ENCODE results near the gene EIF4EBP2. TPM values are rescaled to one million over a fixed set of nuclear protein-coding genes. Genes with fewer than 3 reads are reported as not detected.

Gene EIF4EBP2, protein sequence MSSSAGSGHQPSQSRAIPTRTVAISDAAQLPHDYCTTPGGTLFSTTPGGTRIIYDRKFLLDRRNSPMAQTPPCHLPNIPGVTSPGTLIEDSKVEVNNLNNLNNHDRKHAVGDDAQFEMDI
- total RNA-seq (2021; fragmentation: NEBNext Ultra II Directional; extraction: Animal tissue kit (Norgen Biotek cat#: 25700)), result 10 to 100 TPM; 32.7 to 51.0 (median 40.3) TPM
- long read RNA-seq, full-length matches to known transcripts, result 19 of 62 reads
- long read RNA-seq, partial matches to known transcripts, result 6 of 62 reads
- long read RNA-seq, other reads (novel, unspliced or antisense), result 37 of 62 reads

DNA sequence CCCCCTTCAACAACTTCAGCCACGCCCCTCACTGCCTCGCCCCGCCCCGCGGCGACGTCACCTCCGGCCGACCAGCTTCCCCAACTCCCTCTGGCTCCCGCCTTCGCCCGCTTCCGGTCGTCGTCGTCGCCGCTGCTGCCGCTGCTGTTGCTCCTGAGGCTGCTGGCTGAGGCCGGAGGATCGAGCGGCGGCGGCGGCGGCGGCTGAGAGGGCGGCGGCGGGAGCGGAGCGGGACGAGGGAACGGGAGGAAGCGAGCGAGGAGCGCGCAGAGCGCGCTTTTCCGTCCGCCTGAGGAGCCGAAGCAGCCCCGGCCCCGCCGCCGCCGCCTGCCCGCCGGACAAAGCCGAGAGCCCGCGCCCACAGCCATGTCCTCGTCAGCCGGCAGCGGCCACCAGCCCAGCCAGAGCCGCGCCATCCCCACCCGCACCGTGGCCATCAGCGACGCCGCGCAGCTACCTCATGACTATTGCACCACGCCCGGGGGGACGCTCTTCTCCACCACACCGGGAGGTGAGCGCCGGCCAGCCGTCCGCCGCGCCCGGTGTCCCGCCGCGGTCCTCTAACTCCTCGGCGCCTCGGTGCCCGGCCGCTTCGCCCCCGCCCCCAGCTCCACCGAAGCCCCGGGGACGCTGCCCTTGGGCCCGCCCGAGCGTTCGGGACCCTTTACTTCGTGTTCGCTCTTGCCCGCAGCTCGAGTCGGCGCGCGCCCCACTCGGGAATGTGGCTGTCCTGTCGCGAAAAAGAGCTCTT is at the start of gene EIF4EBP2:
Gene EIF4EBP2, plus strand, starts transcription at position 110 of the 751 bp plus-strand sequence. Its CDS starts 257 bp downstream, at position 367.
- Mint-ChIP-seq H3K36me3 (ENCODE audit: low read depth) (peaks cover 4% of the 10 kb centered on the region; the same call in 1 of the 2 replicates), H3K4me1 (ENCODE audit: low read depth) (peaks cover 32% of the 10 kb centered on the region), H3K27me3 (ENCODE audit: insufficient read depth) (peaks cover 2% of the 10 kb centered on the region), H3K9me3 (no peaks in the 10 kb centered on the region), H3K4me3 (peak within 1 kb of the TSS; percentile 92), H3K27ac (peak within 1 kb of the TSS; percentile 93)
- peak; percentile 90 for DNase-seq
- TF ChIP-seq, protein P1, sequence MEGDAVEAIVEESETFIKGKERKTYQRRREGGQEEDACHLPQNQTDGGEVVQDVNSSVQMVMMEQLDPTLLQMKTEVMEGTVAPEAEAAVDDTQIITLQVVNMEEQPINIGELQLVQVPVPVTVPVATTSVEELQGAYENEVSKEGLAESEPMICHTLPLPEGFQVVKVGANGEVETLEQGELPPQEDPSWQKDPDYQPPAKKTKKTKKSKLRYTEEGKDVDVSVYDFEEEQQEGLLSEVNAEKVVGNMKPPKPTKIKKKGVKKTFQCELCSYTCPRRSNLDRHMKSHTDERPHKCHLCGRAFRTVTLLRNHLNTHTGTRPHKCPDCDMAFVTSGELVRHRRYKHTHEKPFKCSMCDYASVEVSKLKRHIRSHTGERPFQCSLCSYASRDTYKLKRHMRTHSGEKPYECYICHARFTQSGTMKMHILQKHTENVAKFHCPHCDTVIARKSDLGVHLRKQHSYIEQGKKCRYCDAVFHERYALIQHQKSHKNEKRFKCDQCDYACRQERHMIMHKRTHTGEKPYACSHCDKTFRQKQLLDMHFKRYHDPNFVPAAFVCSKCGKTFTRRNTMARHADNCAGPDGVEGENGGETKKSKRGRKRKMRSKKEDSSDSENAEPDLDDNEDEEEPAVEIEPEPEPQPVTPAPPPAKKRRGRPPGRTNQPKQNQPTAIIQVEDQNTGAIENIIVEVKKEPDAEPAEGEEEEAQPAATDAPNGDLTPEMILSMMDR (IDR thresholded peaks at IDR 0.05), result no peak; the same call in 1 of the 2 replicates

DNA sequence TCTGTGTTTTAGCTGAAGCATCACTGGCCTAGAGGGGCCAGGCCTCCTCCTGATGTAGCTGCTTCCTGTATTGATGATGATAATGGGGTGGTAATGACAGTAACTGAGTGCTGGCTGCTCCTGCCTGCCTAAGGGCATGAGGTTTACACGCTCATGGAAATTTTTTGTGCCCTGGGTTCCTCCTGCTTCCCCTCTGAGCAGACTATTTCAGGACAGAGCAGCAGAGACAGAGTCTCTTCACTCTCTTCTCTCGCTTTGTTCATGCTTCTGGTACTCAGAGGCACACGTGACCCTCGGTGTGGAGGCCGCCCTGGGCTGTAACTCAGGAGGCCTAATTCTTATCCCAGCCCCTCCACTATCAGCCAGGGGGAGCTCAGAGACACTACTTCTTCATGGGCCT is 49.4 kb upstream of the EIF4EBP2 start:
- TF ChIP-seq, protein P1 (IDR thresholded peaks at IDR 0.05), result no peak
- H3K4me1 Mint-ChIP-seq (ENCODE audit: low read depth), result peaks cover 7% of the 10 kb centered on the region; the same call in 1 of the 2 replicates
- H3K27me3 Mint-ChIP-seq (ENCODE audit: insufficient read depth), result peaks cover 39% of the 10 kb centered on the region
- H3K9me3 Mint-ChIP-seq, result no peaks in the 10 kb centered on the region
- H3K4me3 Mint-ChIP-seq, result no peak overlapping the region
- H3K27ac Mint-ChIP-seq, result no peak overlapping the region
- no peaks in the 10 kb centered on the region for H3K36me3 Mint-ChIP-seq (ENCODE audit: low read depth)
- DNase-seq, result no peak

DNA sequence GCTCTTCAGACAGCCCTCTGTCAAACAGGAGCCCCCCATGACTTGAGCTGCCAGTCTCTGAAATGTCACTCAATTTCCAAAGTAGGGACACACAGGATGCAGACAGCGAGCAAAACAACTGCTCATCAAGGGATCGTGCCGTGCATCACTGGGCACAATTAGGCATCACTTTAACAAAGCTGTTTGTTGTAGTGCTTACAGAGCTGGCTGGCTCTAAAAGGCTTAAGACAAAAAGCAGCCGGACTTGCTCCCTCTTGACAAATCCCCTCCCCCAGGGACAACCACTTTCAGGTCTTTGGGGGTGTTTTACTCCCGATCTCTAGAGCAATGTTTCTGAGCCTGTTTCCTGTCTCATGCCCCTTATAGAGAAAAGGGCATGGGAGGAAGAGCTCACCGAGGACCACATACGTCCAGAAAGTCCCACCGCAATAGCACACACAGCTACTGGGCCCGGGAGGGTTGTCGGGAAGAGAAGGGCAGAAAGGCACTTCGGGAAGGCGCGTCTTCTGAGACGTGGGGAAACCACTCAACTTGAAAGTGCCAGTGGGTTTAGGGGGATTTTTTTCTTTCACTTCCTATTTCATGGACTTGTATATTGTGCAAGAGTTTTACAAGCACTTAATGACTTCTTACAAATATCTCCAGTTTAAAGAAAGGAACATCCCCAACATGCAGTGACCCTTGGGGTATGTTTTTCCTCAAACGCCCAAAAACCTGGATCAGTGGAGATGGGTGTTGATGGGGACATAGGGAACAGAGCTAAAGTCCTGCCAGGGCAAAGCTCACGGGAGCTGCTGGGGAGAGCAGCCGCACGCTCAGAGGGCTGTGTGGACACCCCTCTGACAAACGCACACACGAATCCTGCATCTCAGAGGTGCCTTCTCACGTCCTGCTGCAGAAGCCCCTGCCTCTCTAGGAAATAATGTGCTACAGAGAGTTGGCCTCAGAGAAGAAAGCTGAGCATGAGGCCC is 48.6 kb upstream of the EIF4EBP2 start:
- no peaks in the 10 kb centered on the region for H3K9me3 Mint-ChIP-seq
- TF ChIP-seq, protein P1 (IDR thresholded peaks at IDR 0.05), result no peak
- DNase-seq, result no peak
- no peak overlapping the region for H3K27ac Mint-ChIP-seq
- H3K27me3 Mint-ChIP-seq (ENCODE audit: insufficient read depth), result peaks cover 40% of the 10 kb centered on the region
- no peaks in the 10 kb centered on the region for H3K36me3 Mint-ChIP-seq (ENCODE audit: low read depth)
- H3K4me1 Mint-ChIP-seq (ENCODE audit: low read depth), result peaks cover 7% of the 10 kb centered on the region; the same call in 1 of the 2 replicates
- no peak overlapping the region for H3K4me3 Mint-ChIP-seq

DNA sequence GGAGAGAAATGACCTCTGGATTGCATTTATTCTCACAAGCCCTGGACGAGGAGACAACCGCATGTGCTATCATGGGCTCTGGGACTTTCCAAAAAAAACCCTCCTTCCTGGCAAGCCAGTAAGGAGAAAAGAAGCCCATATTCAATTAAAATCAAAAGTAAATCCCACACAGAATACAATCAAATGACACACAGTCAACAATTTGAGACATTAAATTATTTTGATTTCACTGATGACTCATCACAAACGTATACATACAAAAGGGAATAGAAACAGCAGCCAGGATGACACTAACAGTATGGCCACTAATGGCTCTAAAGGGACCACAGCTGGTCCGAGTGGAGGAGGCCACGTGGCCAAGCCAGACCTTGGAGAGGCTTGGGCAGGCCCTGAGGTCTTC is 46.4 kb upstream of the EIF4EBP2 start:
- DNase-seq, result no peak
- H3K27me3 Mint-ChIP-seq (ENCODE audit: insufficient read depth), result peaks cover 36% of the 10 kb centered on the region
- H3K4me3 Mint-ChIP-seq, result no peak overlapping the region
- H3K36me3 Mint-ChIP-seq (ENCODE audit: low read depth), result no peaks in the 10 kb centered on the region
- peaks cover 7% of the 10 kb centered on the region; the same call in 1 of the 2 replicates for H3K4me1 Mint-ChIP-seq (ENCODE audit: low read depth)
- no peaks in the 10 kb centered on the region for H3K9me3 Mint-ChIP-seq
- TF ChIP-seq, protein P1 (IDR thresholded peaks at IDR 0.05), result no peak
- H3K27ac Mint-ChIP-seq, result no peak overlapping the region

DNA sequence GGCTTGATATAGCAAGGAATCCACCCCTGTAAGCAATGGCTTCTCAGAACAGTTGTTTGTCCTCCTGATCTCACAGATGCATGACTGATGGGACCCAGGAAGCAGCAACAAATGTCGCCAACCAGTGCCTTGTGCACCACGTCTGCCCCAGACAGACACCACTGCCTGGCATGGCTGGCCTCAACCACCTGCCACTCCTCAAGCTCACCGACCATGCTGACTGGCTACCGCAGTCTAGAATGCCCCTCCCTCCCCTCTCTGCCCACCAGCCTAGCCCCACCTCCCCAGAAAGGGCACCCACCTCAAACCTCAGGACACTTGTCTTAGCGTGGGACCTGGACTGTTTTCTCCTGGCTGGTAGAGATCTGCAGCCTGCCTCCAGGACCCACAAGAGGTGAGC is 45.5 kb upstream of the EIF4EBP2 start:
- no peak for DNase-seq
- peaks cover 32% of the 10 kb centered on the region for H3K27me3 Mint-ChIP-seq (ENCODE audit: insufficient read depth)
- H3K36me3 Mint-ChIP-seq (ENCODE audit: low read depth), result no peaks in the 10 kb centered on the region
- no peaks in the 10 kb centered on the region for H3K9me3 Mint-ChIP-seq
- no peak overlapping the region for H3K4me3 Mint-ChIP-seq
- H3K4me1 Mint-ChIP-seq (ENCODE audit: low read depth), result peaks cover 7% of the 10 kb centered on the region
- H3K27ac Mint-ChIP-seq, result no peak overlapping the region
- TF ChIP-seq, protein P1 (IDR thresholded peaks at IDR 0.05), result no peak

Data from HFFc6 (cell line).